GM23338 (cell line): ENCODE measurements around the gene ZNF185. TPM values are rescaled to one million over a fixed set of nuclear protein-coding genes. Genes with fewer than 3 reads are reported as not detected.

Experiments
- ATAC-seq: fragments of 200-7000 bp; cut with Tn5 transposase; 3 replicates; pipeline ENCODE4 v1.9.1; 2020
- DNase-seq: peaks from one replicate; pipeline ENCODE4 v3.0.0-alpha.2; 2015; ENCODE audit warnings: low spot score
- H2AFZ ChIP-seq: fragments of 200-600 bp; sonication (generic); 2 replicates; pipeline ENCODE4 v1.8.0; 2016; ENCODE audit warnings: antibody characterized with exemption, mild to moderate bottlenecking, moderate library complexity
- H3F3A ChIP-seq: fragments of 200-600 bp; sonication (generic); replicated peaks from 2 replicates; pipeline ENCODE4 v1.8.0; 2017; ENCODE audit warnings: antibody characterized with exemption, mixed run types, low read depth
- H3K27ac ChIP-seq: fragments of 200-600 bp; sonication (generic); 2 replicates; pipeline ENCODE4 v1.6.1; 2016; ENCODE audit warnings: low read depth
- H3K27me3 ChIP-seq: fragments of 200-600 bp; sonication (generic); 2 replicates; pipeline ENCODE4 v1.8.0; 2016; ENCODE audit warnings: mild to moderate bottlenecking, mixed run types, moderate library complexity; ENCODE audit not compliant: insufficient read depth
- H3K36me3 ChIP-seq: fragments of 200-600 bp; sonication (generic); 2 replicates; pipeline ENCODE4 v1.8.0; 2016; ENCODE audit warnings: mild to moderate bottlenecking; ENCODE audit not compliant: insufficient read depth
- H3K4me1 ChIP-seq: fragments of 200-600 bp; sonication (generic); 2 replicates; pipeline ENCODE4 v1.8.0; 2016; ENCODE audit warnings: mild to moderate bottlenecking, moderate library complexity; ENCODE audit not compliant: insufficient read depth
- H3K4me2 ChIP-seq: fragments of 200-600 bp; sonication (generic); 2 replicates; pipeline ENCODE4 v1.7.1; 2017; ENCODE audit warnings: mixed run types
- H3K4me3 ChIP-seq: fragments of 200-600 bp; sonication (generic); 2 replicates; pipeline ENCODE4 v1.6.1; 2016; ENCODE audit warnings: mixed run types
- H3K79me2 ChIP-seq: fragments of 200-600 bp; sonication (generic); replicated peaks from 2 replicates; pipeline ENCODE4 v1.8.0; 2017; ENCODE audit warnings: mild to moderate bottlenecking; ENCODE audit not compliant: insufficient read depth
- H3K9me2 ChIP-seq: fragments of 200-600 bp; sonication (generic); 2 replicates; pipeline ENCODE4 v1.8.0; 2017; ENCODE audit not compliant: insufficient read depth
- H4K20me1 ChIP-seq: fragments of 200-600 bp; sonication (generic); replicated peaks from 2 replicates; pipeline ENCODE4 v1.8.0; 2017; ENCODE audit warnings: mild to moderate bottlenecking; ENCODE audit not compliant: insufficient read depth
- H3K27ac Mint-ChIP-seq: 2 replicates; pipeline ENCODE4 v1.8.0; 2020; ENCODE audit warnings: inconsistent platforms, mild to moderate bottlenecking, moderate library complexity, mixed read lengths
- H3K27me3 Mint-ChIP-seq: 3 replicates; pipeline ENCODE4 v1.8.0; 2022; ENCODE audit warnings: low read depth, mild to moderate bottlenecking, moderate library complexity, mixed read lengths, inconsistent platforms; ENCODE audit not compliant: insufficient read depth, poor library complexity
- H3K36me3 Mint-ChIP-seq: 3 replicates; pipeline ENCODE4 v1.8.0; 2021; ENCODE audit warnings: low read depth, mild to moderate bottlenecking, inconsistent platforms, moderate library complexity, mixed read lengths
- H3K4me1 Mint-ChIP-seq: 3 replicates; pipeline ENCODE4 v1.8.0; 2020; ENCODE audit warnings: mild to moderate bottlenecking, inconsistent platforms, mixed read lengths
- H3K4me3 Mint-ChIP-seq: 3 replicates; pipeline ENCODE4 v1.8.0; 2021; ENCODE audit warnings: moderate library complexity, mild to moderate bottlenecking, inconsistent platforms, mixed read lengths
- H3K9me3 Mint-ChIP-seq: 3 replicates; pipeline ENCODE4 v1.8.0; 2020; ENCODE audit warnings: moderate library complexity, mild to moderate bottlenecking, inconsistent platforms, mixed read lengths
- CREB1 ChIP-seq: fragments of 250-450 bp; sonication (Bioruptor Pico); IDR thresholded peaks from 2 replicates; pipeline ENCODE4 v1.5.0; 2020; ENCODE audit warnings: low read depth, mild to moderate bottlenecking, moderate library complexity
- EZH2 ChIP-seq: fragments of 200-600 bp; sonication (generic); IDR thresholded peaks from one replicate; pipeline ENCODE4 v1.8.0; 2017; ENCODE audit warnings: antibody characterized with exemption, mild to moderate bottlenecking, low read depth; ENCODE audit not compliant: unreplicated experiment
- JUNB ChIP-seq: IDR thresholded peaks from one replicate; pipeline ENCODE4 v1.6.1; 2016; ENCODE audit warnings: antibody characterized with exemption; ENCODE audit not compliant: unreplicated experiment
- NANOG ChIP-seq: IDR thresholded peaks from 2 replicates; pipeline ENCODE4 v1.6.1; 2016; ENCODE audit warnings: antibody characterized with exemption, borderline replicate concordance
- STAT1 ChIP-seq: IDR thresholded peaks from one replicate; pipeline ENCODE4 v1.6.1; 2016; ENCODE audit warnings: antibody characterized with exemption; ENCODE audit not compliant: unreplicated experiment
- ZNF114 ChIP-seq: fragments of 250-450 bp; sonication (Bioruptor Pico); IDR thresholded peaks from 2 replicates; pipeline ENCODE4 v1.5.0; 2020; ENCODE audit warnings: mild to moderate bottlenecking, moderate library complexity
- ZNF331 ChIP-seq: fragments of 250-450 bp; sonication (Bioruptor Pico); IDR thresholded peaks from 2 replicates; pipeline ENCODE4 v1.5.0; 2020; ENCODE audit warnings: low read depth, mild to moderate bottlenecking, moderate library complexity
- polyA plus RNA-seq: library from polyadenylated mRNA; unstranded; fragments of >200 nt; fragmentation: Nextera tagmentation; extraction: Ambion mirVana; gene quantifications from 2 replicates; pipeline ENCODE4 v1.2.1, GENCODE V29; 2016
- total RNA-seq: library from RNA; depleted of rRNA; stranded (reverse); fragments of >200 nt; shearing (Covaris generic); gene quantifications from 2 replicates; pipeline ENCODE4 v1.2.3, GENCODE V29; 2014
- TF ChIP-seq, protein P1 (sequence below): IDR thresholded peaks from 2 replicates; pipeline ENCODE4 v1.6.1; 2016; ENCODE audit warnings: antibody characterized with exemption
- TF ChIP-seq, protein P2 (sequence below): fragments of 250-450 bp; sonication (Bioruptor Pico); IDR thresholded peaks from 2 replicates; pipeline ENCODE4 v1.5.0; 2020; ENCODE audit warnings: mild to moderate bottlenecking, moderate library complexity
- TF ChIP-seq, protein P3 (sequence below), 2 experiments: fragments of 200-600 bp in 1 of 2; sonication (generic) in 1 of 2; conservative IDR thresholded peaks; 2 replicates each; pipeline versions ENCODE4 v1.5.1 to v1.6.1; 2016 to 2017; ENCODE audit warnings: antibody characterized with exemption in 2 of 2, low read depth in 2 of 2, mild to moderate bottlenecking in 2 of 2, moderate library complexity in 1 of 2

Gene ZNF185
- total and polyA plus RNA-seq, 2 experiments from 2014 or later: 2.9 to 7.8 TPM

DNA sequence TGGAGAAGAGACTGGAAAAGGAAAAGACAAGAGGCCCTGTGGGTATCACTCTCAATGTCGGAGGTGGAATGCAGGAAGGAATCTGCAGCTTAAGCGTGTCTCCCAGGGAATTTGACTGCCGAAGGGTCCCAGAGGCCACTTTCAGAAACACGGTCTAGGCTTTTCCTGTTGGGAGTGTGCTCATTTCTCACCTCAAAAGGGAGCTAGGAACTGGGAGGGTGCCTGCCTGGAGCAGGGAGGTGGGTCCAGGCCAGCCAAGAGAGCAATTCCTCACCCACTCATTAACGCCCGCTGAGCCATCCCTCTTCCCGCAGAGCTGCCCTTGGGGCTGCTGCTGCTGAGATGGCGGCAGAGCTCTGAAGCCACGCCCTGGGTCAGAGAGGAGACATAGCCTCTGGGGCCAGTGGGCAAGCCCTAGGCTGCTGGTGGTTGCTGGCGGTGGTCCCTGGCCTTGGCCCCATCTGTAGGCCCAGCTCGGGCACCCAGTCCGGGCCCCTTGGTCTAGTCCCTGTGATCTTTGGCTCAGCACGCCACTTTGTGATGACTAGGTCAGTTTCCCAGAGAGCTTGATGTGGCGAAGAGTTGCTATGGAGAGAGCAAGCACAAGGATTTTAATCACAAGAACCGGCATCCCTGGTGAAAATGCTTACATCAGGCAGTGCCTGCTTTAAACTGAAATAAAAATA, 4.1 kb downstream of the ZNF185 start:
- Histone ChIP-seq H3K27me3 (no peaks in the 10 kb centered on the region), H2AFZ (no peak overlapping the region), H3K79me2 (no peaks in the 10 kb centered on the region), H4K20me1 (no peaks in the 10 kb centered on the region), H3K9me2 (no peaks in the 10 kb centered on the region), H3K27ac (no peak overlapping the region), H3K4me2 (no peak overlapping the region), H3K4me3 (no peak overlapping the region), H3F3A (no peaks in the 10 kb centered on the region), H3K36me3 (no peaks in the 10 kb centered on the region), H3K4me1 (peaks cover 8% of the 10 kb centered on the region; the same call in 1 of the 2 replicates)
- no peak overlapping the region for H3K27ac Mint-ChIP-seq
- H3K9me3 Mint-ChIP-seq: no peaks in the 10 kb centered on the region
- TF ChIP-seq, protein P1, sequence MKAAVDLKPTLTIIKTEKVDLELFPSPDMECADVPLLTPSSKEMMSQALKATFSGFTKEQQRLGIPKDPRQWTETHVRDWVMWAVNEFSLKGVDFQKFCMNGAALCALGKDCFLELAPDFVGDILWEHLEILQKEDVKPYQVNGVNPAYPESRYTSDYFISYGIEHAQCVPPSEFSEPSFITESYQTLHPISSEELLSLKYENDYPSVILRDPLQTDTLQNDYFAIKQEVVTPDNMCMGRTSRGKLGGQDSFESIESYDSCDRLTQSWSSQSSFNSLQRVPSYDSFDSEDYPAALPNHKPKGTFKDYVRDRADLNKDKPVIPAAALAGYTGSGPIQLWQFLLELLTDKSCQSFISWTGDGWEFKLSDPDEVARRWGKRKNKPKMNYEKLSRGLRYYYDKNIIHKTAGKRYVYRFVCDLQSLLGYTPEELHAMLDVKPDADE: no peak
- TF ChIP-seq, protein P2, sequence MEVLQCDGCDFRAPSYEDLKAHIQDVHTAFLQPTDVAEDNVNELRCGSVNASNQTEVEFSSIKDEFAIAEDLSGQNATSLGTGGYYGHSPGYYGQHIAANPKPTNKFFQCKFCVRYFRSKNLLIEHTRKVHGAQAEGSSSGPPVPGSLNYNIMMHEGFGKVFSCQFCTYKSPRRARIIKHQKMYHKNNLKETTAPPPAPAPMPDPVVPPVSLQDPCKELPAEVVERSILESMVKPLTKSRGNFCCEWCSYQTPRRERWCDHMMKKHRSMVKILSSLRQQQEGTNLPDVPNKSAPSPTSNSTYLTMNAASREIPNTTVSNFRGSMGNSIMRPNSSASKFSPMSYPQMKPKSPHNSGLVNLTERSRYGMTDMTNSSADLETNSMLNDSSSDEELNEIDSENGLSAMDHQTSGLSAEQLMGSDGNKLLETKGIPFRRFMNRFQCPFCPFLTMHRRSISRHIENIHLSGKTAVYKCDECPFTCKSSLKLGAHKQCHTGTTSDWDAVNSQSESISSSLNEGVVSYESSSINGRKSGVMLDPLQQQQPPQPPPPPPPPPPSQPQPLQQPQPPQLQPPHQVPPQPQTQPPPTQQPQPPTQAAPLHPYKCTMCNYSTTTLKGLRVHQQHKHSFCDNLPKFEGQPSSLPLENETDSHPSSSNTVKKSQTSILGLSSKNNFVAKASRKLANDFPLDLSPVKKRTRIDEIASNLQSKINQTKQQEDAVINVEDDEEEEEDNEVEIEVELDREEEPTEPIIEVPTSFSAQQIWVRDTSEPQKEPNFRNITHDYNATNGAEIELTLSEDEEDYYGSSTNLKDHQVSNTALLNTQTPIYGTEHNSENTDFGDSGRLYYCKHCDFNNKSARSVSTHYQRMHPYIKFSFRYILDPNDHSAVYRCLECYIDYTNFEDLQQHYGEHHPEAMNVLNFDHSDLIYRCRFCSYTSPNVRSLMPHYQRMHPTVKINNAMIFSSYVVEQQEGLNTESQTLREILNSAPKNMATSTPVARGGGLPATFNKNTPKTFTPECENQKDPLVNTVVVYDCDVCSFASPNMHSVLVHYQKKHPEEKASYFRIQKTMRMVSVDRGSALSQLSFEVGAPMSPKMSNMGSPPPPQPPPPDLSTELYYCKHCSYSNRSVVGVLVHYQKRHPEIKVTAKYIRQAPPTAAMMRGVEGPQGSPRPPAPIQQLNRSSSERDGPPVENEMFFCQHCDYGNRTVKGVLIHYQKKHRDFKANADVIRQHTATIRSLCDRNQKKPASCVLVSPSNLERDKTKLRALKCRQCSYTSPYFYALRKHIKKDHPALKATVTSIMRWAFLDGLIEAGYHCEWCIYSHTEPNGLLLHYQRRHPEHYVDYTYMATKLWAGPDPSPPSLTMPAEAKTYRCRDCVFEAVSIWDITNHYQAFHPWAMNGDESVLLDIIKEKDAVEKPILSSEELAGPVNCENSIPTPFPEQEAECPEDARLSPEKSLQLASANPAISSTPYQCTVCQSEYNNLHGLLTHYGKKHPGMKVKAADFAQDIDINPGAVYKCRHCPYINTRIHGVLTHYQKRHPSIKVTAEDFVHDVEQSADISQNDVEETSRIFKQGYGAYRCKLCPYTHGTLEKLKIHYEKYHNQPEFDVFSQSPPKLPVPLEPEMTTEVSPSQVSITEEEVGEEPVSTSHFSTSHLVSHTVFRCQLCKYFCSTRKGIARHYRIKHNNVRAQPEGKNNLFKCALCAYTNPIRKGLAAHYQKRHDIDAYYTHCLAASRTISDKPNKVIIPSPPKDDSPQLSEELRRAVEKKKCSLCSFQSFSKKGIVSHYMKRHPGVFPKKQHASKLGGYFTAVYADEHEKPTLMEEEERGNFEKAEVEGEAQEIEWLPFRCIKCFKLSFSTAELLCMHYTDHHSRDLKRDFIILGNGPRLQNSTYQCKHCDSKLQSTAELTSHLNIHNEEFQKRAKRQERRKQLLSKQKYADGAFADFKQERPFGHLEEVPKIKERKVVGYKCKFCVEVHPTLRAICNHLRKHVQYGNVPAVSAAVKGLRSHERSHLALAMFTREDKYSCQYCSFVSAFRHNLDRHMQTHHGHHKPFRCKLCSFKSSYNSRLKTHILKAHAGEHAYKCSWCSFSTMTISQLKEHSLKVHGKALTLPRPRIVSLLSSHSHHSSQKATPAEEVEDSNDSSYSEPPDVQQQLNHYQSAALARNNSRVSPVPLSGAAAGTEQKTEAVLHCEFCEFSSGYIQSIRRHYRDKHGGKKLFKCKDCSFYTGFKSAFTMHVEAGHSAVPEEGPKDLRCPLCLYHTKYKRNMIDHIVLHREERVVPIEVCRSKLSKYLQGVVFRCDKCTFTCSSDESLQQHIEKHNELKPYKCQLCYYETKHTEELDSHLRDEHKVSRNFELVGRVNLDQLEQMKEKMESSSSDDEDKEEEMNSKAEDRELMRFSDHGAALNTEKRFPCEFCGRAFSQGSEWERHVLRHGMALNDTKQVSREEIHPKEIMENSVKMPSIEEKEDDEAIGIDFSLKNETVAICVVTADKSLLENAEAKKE: no peak
- no peak for TF ChIP-seq CREB1
- H3K4me3 Mint-ChIP-seq: no peak overlapping the region; the same call in 2 of the 3 replicates
- DNase-seq: peak; percentile 26
- H3K36me3 Mint-ChIP-seq: no peaks in the 10 kb centered on the region
- peaks cover 17% of the 10 kb centered on the region for H3K4me1 Mint-ChIP-seq
- no peak for ATAC-seq
- peaks cover 2% of the 10 kb centered on the region for H3K27me3 Mint-ChIP-seq

DNA sequence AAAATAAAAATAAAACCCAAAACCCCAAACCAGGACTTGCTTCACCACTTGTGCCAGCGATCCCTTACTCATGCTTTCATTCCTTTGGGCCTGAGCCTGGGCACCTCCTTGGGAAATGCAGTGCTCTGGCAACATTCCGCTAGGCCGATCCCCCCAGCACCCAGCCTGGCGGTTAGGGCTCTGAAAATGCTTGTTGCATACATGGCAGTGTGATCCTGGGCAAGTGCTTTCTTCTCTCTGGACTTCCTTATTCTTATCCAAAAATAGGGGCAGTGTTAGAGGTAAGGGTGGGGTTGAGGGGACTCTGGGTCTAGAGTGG, 4.6 kb downstream of the ZNF185 start:
- ATAC-seq (no peak), DNase-seq (no peak)
- Histone ChIP-seq H2AFZ (no peak overlapping the region), H3K9me2 (no peaks in the 10 kb centered on the region), H3K4me3 (no peak overlapping the region), H4K20me1 (no peaks in the 10 kb centered on the region), H3F3A (no peaks in the 10 kb centered on the region), H3K79me2 (no peaks in the 10 kb centered on the region), H3K4me2 (no peak overlapping the region), H3K4me1 (peaks cover 8% of the 10 kb centered on the region; the same call in 1 of the 2 replicates), H3K36me3 (no peaks in the 10 kb centered on the region), H3K27ac (no peak overlapping the region), H3K27me3 (no peaks in the 10 kb centered on the region)
- no peaks in the 10 kb centered on the region for H3K9me3 Mint-ChIP-seq
- no peak overlapping the region for H3K4me3 Mint-ChIP-seq
- peaks cover 22% of the 10 kb centered on the region for H3K4me1 Mint-ChIP-seq
- no peak overlapping the region for H3K27ac Mint-ChIP-seq
- H3K27me3 Mint-ChIP-seq: peaks cover 4% of the 10 kb centered on the region
- no peaks in the 10 kb centered on the region for H3K36me3 Mint-ChIP-seq
- no peak for TF ChIP-seq NANOG
- no peak for TF ChIP-seq STAT1
- no peak for TF ChIP-seq EZH2
- TF ChIP-seq, protein P3, sequence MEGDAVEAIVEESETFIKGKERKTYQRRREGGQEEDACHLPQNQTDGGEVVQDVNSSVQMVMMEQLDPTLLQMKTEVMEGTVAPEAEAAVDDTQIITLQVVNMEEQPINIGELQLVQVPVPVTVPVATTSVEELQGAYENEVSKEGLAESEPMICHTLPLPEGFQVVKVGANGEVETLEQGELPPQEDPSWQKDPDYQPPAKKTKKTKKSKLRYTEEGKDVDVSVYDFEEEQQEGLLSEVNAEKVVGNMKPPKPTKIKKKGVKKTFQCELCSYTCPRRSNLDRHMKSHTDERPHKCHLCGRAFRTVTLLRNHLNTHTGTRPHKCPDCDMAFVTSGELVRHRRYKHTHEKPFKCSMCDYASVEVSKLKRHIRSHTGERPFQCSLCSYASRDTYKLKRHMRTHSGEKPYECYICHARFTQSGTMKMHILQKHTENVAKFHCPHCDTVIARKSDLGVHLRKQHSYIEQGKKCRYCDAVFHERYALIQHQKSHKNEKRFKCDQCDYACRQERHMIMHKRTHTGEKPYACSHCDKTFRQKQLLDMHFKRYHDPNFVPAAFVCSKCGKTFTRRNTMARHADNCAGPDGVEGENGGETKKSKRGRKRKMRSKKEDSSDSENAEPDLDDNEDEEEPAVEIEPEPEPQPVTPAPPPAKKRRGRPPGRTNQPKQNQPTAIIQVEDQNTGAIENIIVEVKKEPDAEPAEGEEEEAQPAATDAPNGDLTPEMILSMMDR (conservative IDR thresholded peaks at IDR 0.05; ENCODE audit: low read depth in 2 of 2): no peak
- TF ChIP-seq JUNB: no peak
- TF ChIP-seq, protein P1: no peak
- TF ChIP-seq ZNF114: no peak
- TF ChIP-seq CREB1: no peak
- no peak for TF ChIP-seq ZNF331 (CRISPR knock-in tag)
